Caco-2 (cell line): ENCODE results near the gene PTPRN2. TPM values are rescaled to one million over a fixed set of nuclear protein-coding genes. Genes with fewer than 3 reads are reported as not detected.

Experiments
- BruUV-seq: library from RNA; stranded (reverse); fragments of 400-500 nt; replicated peaks from 2 replicates; lab custom pipeline; 2021; lab: Mats Ljungman, UMichigan
- CTCF ChIA-PET: fragments of 300-600 bp; sonication (Branson Sonifier 250); formaldehyde crosslinking; loops from one replicate; lab custom pipeline; 2022; ENCODE audit warnings: antibody characterized with exemption; lab: Charles Lee
- POLR2A ChIA-PET: fragments of 300-600 bp; sonication (Branson Sonifier 250); formaldehyde crosslinking; loops from one replicate; lab custom pipeline; 2022; ENCODE audit warnings: antibody characterized with exemption; lab: Charles Lee
- DNase-seq, 2 experiments: peaks; one replicate each; pipeline versions ENCODE4 v3.0.0 to v3.0.0-alpha.2; 2020 to 2022
- H3K27me3 ChIP-seq: replicated peaks from 2 replicates; pipeline ENCODE4 v1.6.0; 2011; ENCODE audit warnings: low read length; ENCODE audit not compliant: control insufficient read depth, insufficient read depth
- H3K36me3 ChIP-seq: 2 replicates; pipeline ENCODE4 v1.5.1; 2011; ENCODE audit warnings: low read length; ENCODE audit not compliant: control insufficient read depth, insufficient read depth
- H3K4me1 ChIP-seq: fragments of 250-450 bp; sonication (Bioruptor Pico); 2 replicates; pipeline ENCODE4 v1.5.1; 2020; ENCODE audit warnings: mild to moderate bottlenecking
- H3K4me3 ChIP-seq: 2 replicates; pipeline ENCODE4 v1.5.1; 2011; ENCODE audit warnings: low read depth, mild to moderate bottlenecking, control low read depth, low read length
- H3K9me3 ChIP-seq: fragments of 250-450 bp; sonication (Bioruptor Pico); 2 replicates; pipeline ENCODE4 v1.5.1; 2020; ENCODE audit warnings: mild to moderate bottlenecking, moderate library complexity
- H3K27ac Mint-ChIP-seq: one replicate; pipeline ENCODE4 v1.8.0; 2022; ENCODE audit warnings: mixed read lengths; ENCODE audit not compliant: unreplicated experiment
- H3K27me3 Mint-ChIP-seq: one replicate; pipeline ENCODE4 v1.8.0; 2022; ENCODE audit warnings: mixed read lengths; ENCODE audit not compliant: insufficient read depth, unreplicated experiment
- H3K36me3 Mint-ChIP-seq: one replicate; pipeline ENCODE4 v1.8.0; 2022; ENCODE audit warnings: mild to moderate bottlenecking, mixed read lengths; ENCODE audit not compliant: insufficient read depth, unreplicated experiment
- H3K4me1 Mint-ChIP-seq: one replicate; pipeline ENCODE4 v1.8.0; 2022; ENCODE audit warnings: low read depth, mixed read lengths; ENCODE audit not compliant: unreplicated experiment
- H3K4me3 Mint-ChIP-seq: one replicate; pipeline ENCODE4 v1.8.0; 2022; ENCODE audit warnings: mild to moderate bottlenecking, moderate library complexity, mixed read lengths; ENCODE audit not compliant: unreplicated experiment
- H3K9me3 Mint-ChIP-seq: one replicate; pipeline ENCODE4 v1.8.0; 2022; ENCODE audit warnings: mixed read lengths; ENCODE audit not compliant: unreplicated experiment
- CTCF ChIP-seq, 2 experiments: fragments of 200-600 bp in 1 of 2; IDR thresholded peaks; 1 replicate in 1 of 2; 2 replicates in 1 of 2; pipeline versions ENCODE4 v1.5.1 to v1.8.0; 2011 to 2022; ENCODE audit warnings: antibody characterized with exemption in 1 of 2, control low read depth in 1 of 2, inconsistent platforms in 1 of 2, low read depth in 1 of 2, low read length in 1 of 2, mild to moderate bottlenecking in 1 of 2, moderate library complexity in 1 of 2; ENCODE audit not compliant: insufficient read depth in 1 of 2, severe bottlenecking in 1 of 2, unreplicated experiment in 1 of 2
- intact Hi-C: fragments of 100-400 bp; cut with micrococcal nuclease; formaldehyde crosslinking; loops from one replicate; pipeline ENCODE4 v1.10.0; 2022; ENCODE audit not compliant: unreplicated experiment
- total RNA-seq: library from RNA; stranded (reverse); gene quantifications from 2 replicates; pipeline ENCODE4 v1.2.3, GENCODE V29; 2022

The PTPRN2 gene
- total RNA-seq, 1 experiment from 2014 or later, result 1.4 TPM

DNA sequence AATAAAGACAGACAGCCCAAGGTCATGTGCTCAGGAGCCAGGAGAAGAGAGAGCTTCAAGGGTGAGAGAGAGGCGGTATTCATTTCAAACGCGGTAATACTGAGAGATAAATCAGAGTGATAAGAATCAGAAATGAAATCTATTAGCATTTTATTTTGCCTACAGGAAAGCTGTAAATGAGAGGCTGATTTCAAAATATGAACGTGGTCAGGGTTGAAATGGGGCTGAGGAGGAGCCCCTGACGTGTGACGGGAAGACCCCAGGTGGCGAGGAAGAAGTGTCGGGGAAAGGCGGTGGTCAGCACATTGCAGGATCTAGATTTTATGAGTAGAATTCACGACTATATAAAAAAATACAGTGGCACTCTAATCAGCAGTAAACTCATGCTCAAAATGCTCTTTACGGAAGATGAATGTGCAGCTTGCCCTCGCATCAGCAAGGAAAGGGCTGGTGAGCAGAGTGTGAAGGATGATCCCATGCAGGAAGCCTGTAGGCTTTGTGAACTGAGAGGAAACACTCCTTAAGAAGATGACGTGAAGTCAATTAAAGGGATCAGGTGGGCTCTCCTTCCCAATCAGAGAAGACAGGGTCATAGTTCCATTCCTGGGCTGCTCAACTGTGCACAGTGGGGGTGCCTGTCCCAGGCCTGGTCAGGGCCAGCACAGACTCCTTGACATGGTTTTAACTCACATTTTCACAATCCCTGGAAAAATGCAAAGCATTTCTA is 360.2 kb downstream of the PTPRN2 start:
- no peak overlapping the region for H3K4me3 ChIP-seq
- intact Hi-C loops, result no loop called here
- H3K4me1 ChIP-seq, result no peaks in the 10 kb centered on the region
- H3K9me3 Mint-ChIP-seq, result peaks cover 82% of the 10 kb centered on the region
- no peak for TF ChIP-seq CTCF (IDR thresholded peaks at IDR 0.05; ENCODE audit: insufficient read depth in 1 of 2, low read depth in 1 of 2, low read length in 1 of 2, severe bottlenecking in 1 of 2, unreplicated experiment in 1 of 2)
- no peak overlapping the region for H3K4me3 Mint-ChIP-seq
- no peaks in the 10 kb centered on the region for H3K27me3 Mint-ChIP-seq
- H3K9me3 ChIP-seq, result peaks cover 24% of the 10 kb centered on the region
- POLR2A ChIA-PET, result no interaction called here
- H3K4me1 Mint-ChIP-seq, result no peaks in the 10 kb centered on the region
- CTCF ChIA-PET, result no interaction called here
- no TSS peak for BruUV-seq
- H3K36me3 ChIP-seq, result no peaks in the 10 kb centered on the region
- no peaks in the 10 kb centered on the region for H3K36me3 Mint-ChIP-seq
- no peaks in the 10 kb centered on the region for H3K27me3 ChIP-seq
- DNase-seq, result no peak
- no peak overlapping the region for H3K27ac Mint-ChIP-seq

DNA sequence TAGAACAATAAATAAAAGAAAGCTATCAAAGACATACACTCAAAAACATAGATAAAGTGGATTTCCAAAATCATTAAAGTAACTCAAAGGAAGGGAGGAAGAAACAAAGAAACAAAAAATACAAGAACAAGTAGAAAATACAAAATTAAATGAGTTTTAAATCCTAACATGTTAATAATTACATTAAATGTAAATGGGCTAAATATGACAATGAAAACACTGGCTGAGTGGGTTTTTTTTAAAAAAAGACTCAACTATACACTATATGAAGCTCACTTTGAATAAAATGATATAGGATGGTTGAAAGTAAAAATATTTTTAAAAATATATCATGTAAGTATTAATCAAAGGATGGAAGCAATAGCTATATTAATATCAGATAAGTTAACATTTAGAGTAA is 371.4 kb downstream of the PTPRN2 start:
- Mint-ChIP-seq H3K4me1 (no peaks in the 10 kb centered on the region), H3K36me3 (no peaks in the 10 kb centered on the region), H3K27me3 (no peaks in the 10 kb centered on the region), H3K9me3 (peaks cover 83% of the 10 kb centered on the region), H3K4me3 (no peak overlapping the region), H3K27ac (no peak overlapping the region)
- no peak for DNase-seq
- POLR2A ChIA-PET, result no interaction called here
- H3K27me3 ChIP-seq, result no peaks in the 10 kb centered on the region
- TF ChIP-seq CTCF (IDR thresholded peaks at IDR 0.05; ENCODE audit: insufficient read depth in 1 of 2, low read depth in 1 of 2, low read length in 1 of 2, severe bottlenecking in 1 of 2, unreplicated experiment in 1 of 2), result no peak
- peaks cover 3% of the 10 kb centered on the region; the same call in 1 of the 2 replicates for H3K9me3 ChIP-seq
- BruUV-seq, result no TSS peak
- H3K4me1 ChIP-seq, result no peaks in the 10 kb centered on the region
- intact Hi-C loops, result no loop called here
- no peak overlapping the region for H3K4me3 ChIP-seq
- CTCF ChIA-PET, result no interaction called here
- no peaks in the 10 kb centered on the region for H3K36me3 ChIP-seq

DNA sequence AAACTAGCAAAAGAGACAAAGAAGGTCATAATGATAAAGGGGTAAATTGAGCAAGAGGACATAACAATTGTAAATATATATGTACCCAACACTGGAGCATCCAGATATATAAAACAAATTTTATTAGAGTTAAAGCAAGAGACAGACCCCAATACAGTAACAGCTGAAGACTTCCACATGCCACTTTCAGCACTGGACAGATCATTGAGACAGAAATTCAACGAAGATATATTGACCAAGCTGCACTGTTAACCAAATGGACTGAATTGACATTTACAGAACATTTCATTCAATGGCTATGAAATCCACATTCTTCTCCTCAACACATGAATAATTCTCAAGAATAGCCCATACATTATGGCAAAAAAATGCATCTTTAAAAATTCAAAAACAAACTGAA is 378.2 kb downstream of the PTPRN2 start:
- ChIA-PET POLR2A (no interaction called here), CTCF (no interaction called here)
- TF ChIP-seq CTCF (IDR thresholded peaks at IDR 0.05; ENCODE audit: insufficient read depth in 1 of 2, low read depth in 1 of 2, low read length in 1 of 2, severe bottlenecking in 1 of 2, unreplicated experiment in 1 of 2), result no peak
- no peak overlapping the region for H3K4me3 ChIP-seq
- H3K27me3 Mint-ChIP-seq, result no peaks in the 10 kb centered on the region
- DNase-seq, result no peak
- H3K36me3 Mint-ChIP-seq, result no peaks in the 10 kb centered on the region
- BruUV-seq, result no TSS peak
- H3K27ac Mint-ChIP-seq, result no peak overlapping the region
- no peaks in the 10 kb centered on the region for H3K4me1 Mint-ChIP-seq
- no peaks in the 10 kb centered on the region for H3K27me3 ChIP-seq
- peaks cover 57% of the 10 kb centered on the region for H3K9me3 Mint-ChIP-seq
- no peaks in the 10 kb centered on the region for H3K4me1 ChIP-seq
- no peaks in the 10 kb centered on the region for H3K36me3 ChIP-seq
- intact Hi-C loops, result no loop called here
- H3K9me3 ChIP-seq, result 0 out of 2 replicates have a peak, but pooled peaks cover 3% of the 10 kb centered on the region
- no peak overlapping the region for H3K4me3 Mint-ChIP-seq
